ENCODE data around the gene TULP4. TPM values are rescaled to one million over a fixed set of nuclear protein-coding genes. Genes with fewer than 3 reads are reported as not detected.
A peak's percentile ranks its signal among the peaks of the same experiment; 100 is the strongest.

The TULP4 gene
- total RNA-seq, 1 experiment from 2014 or later, result 52.8 TPM

GRCh38 chr6:158559895-158560835, 247.9 kb downstream of the TULP4 start, which contains the start of gene TMEM181 (continued):
- TF ChIP-seq ZNF219 (CRISPR knock-in tag; IDR thresholded peaks at IDR 0.05; ENCODE audit: borderline replicate concordance) (no peak), ZNF263 (CRISPR knock-in tag; IDR thresholded peaks at IDR 0.05; ENCODE audit: low read depth) (no peak), ETV6 (CRISPR knock-in tag; IDR thresholded peaks at IDR 0.05) (peak; percentile 87), CBFB (CRISPR knock-in tag; IDR thresholded peaks at IDR 0.05; ENCODE audit: low read depth) (peak; percentile 84; the same call in 1 of the 2 replicates), ZNF423 (CRISPR knock-in tag; IDR thresholded peaks at IDR 0.05) (no peak), SMAD3 (CRISPR knock-in tag; IDR thresholded peaks at IDR 0.05; ENCODE audit: borderline replicate concordance) (peak; percentile 58; the same call in 1 of the 2 replicates), KAT7 (CRISPR knock-in tag; IDR thresholded peaks at IDR 0.05; ENCODE audit: borderline replicate concordance) (peak; percentile 62; the same call in 1 of the 2 replicates), GABPB1 (CRISPR knock-in tag; IDR thresholded peaks at IDR 0.05) (peak; percentile 62), JUN (CRISPR knock-in tag; IDR thresholded peaks at IDR 0.05) (no peak; the same call in 1 of the 2 replicates), TP53 (CRISPR knock-in tag; IDR thresholded peaks at IDR 0.05) (peak; percentile 36; the same call in 1 of the 2 replicates), CDX4 (CRISPR knock-in tag; IDR thresholded peaks at IDR 0.05; ENCODE audit: borderline replicate concordance) (no peak), JAZF1 (CRISPR knock-in tag; IDR thresholded peaks at IDR 0.05) (no peak), ZNF232 (CRISPR knock-in tag; IDR thresholded peaks at IDR 0.05) (peak; percentile 53; the same call in 1 of the 2 replicates), FOXP4 (CRISPR knock-in tag; IDR thresholded peaks at IDR 0.05) (no peak), RELA (CRISPR knock-in tag; IDR thresholded peaks at IDR 0.05; ENCODE audit: borderline replicate concordance) (no peak), ZNF416 (CRISPR knock-in tag; IDR thresholded peaks at IDR 0.05) (0 out of 2 replicates have a peak, but pooled peaks have one; percentile 35), TCF7 (CRISPR knock-in tag; IDR thresholded peaks at IDR 0.05; ENCODE audit: low read depth) (no peak), FOXP1 (CRISPR knock-in tag; IDR thresholded peaks at IDR 0.05; ENCODE audit: borderline replicate concordance) (peak; percentile 83; the same call in 1 of the 2 replicates), ZNF671 (CRISPR knock-in tag; IDR thresholded peaks at IDR 0.05) (peak; percentile 33; the same call in 1 of the 2 replicates), ATF1 (CRISPR knock-in tag; IDR thresholded peaks at IDR 0.05) (peak; percentile 44; the same call in 1 of the 2 replicates), SP1 (CRISPR knock-in tag; conservative IDR thresholded peaks at IDR 0.05) (peak; percentile 73), NR2C2 (CRISPR knock-in tag; IDR thresholded peaks at IDR 0.05) (no peak), NFE2L1 (CRISPR knock-in tag; IDR thresholded peaks at IDR 0.05) (no peak), OVOL2 (CRISPR knock-in tag; IDR thresholded peaks at IDR 0.05; ENCODE audit: borderline replicate concordance) (no peak)
- TF ChIP-seq, protein P1, sequence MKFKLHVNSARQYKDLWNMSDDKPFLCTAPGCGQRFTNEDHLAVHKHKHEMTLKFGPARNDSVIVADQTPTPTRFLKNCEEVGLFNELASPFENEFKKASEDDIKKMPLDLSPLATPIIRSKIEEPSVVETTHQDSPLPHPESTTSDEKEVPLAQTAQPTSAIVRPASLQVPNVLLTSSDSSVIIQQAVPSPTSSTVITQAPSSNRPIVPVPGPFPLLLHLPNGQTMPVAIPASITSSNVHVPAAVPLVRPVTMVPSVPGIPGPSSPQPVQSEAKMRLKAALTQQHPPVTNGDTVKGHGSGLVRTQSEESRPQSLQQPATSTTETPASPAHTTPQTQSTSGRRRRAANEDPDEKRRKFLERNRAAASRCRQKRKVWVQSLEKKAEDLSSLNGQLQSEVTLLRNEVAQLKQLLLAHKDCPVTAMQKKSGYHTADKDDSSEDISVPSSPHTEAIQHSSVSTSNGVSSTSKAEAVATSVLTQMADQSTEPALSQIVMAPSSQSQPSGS (CRISPR knock-in tag; IDR thresholded peaks at IDR 0.05; ENCODE audit: borderline replicate concordance, low read depth), result no peak
- TF ChIP-seq, protein P2, sequence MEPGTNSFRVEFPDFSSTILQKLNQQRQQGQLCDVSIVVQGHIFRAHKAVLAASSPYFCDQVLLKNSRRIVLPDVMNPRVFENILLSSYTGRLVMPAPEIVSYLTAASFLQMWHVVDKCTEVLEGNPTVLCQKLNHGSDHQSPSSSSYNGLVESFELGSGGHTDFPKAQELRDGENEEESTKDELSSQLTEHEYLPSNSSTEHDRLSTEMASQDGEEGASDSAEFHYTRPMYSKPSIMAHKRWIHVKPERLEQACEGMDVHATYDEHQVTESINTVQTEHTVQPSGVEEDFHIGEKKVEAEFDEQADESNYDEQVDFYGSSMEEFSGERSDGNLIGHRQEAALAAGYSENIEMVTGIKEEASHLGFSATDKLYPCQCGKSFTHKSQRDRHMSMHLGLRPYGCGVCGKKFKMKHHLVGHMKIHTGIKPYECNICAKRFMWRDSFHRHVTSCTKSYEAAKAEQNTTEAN (CRISPR knock-in tag; IDR thresholded peaks at IDR 0.05), result no peak
- TF ChIP-seq, protein P3, sequence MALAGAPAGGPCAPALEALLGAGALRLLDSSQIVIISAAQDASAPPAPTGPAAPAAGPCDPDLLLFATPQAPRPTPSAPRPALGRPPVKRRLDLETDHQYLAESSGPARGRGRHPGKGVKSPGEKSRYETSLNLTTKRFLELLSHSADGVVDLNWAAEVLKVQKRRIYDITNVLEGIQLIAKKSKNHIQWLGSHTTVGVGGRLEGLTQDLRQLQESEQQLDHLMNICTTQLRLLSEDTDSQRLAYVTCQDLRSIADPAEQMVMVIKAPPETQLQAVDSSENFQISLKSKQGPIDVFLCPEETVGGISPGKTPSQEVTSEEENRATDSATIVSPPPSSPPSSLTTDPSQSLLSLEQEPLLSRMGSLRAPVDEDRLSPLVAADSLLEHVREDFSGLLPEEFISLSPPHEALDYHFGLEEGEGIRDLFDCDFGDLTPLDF (CRISPR knock-in tag; IDR thresholded peaks at IDR 0.05), result 0 out of 2 replicates have a peak, but pooled peaks have one; percentile 28
- TF ChIP-seq, protein P4, sequence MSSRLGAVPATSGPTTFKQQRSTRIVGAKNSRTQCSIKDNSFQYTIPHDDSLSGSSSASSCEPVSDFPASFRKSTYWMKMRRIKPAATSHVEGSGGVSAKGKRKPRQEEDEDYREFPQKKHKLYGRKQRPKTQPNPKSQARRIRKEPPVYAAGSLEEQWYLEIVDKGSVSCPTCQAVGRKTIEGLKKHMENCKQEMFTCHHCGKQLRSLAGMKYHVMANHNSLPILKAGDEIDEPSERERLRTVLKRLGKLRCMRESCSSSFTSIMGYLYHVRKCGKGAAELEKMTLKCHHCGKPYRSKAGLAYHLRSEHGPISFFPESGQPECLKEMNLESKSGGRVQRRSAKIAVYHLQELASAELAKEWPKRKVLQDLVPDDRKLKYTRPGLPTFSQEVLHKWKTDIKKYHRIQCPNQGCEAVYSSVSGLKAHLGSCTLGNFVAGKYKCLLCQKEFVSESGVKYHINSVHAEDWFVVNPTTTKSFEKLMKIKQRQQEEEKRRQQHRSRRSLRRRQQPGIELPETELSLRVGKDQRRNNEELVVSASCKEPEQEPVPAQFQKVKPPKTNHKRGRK (CRISPR knock-in tag; IDR thresholded peaks at IDR 0.05; ENCODE audit: borderline replicate concordance), result no peak
- TF ChIP-seq, protein P5, sequence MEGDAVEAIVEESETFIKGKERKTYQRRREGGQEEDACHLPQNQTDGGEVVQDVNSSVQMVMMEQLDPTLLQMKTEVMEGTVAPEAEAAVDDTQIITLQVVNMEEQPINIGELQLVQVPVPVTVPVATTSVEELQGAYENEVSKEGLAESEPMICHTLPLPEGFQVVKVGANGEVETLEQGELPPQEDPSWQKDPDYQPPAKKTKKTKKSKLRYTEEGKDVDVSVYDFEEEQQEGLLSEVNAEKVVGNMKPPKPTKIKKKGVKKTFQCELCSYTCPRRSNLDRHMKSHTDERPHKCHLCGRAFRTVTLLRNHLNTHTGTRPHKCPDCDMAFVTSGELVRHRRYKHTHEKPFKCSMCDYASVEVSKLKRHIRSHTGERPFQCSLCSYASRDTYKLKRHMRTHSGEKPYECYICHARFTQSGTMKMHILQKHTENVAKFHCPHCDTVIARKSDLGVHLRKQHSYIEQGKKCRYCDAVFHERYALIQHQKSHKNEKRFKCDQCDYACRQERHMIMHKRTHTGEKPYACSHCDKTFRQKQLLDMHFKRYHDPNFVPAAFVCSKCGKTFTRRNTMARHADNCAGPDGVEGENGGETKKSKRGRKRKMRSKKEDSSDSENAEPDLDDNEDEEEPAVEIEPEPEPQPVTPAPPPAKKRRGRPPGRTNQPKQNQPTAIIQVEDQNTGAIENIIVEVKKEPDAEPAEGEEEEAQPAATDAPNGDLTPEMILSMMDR (IDR thresholded peaks at IDR 0.05), result no peak
